Stimulated activated CD8-positive, alpha-beta memory T cell treated with anti-CD3 and anti-CD28 coated beads, Interleukin-12 subunit alpha, Interleukin-12 subunit beta, amount 100 ng/mL, for 1 hour (primary cell): ENCODE data around the gene C2CD2.

Experiments used
- DNase-seq: peaks from one replicate; pipeline ENCODE4 v3.0.0-alpha.2; 2020; ENCODE audit warnings: low read depth

Gene C2CD2

DNA sequence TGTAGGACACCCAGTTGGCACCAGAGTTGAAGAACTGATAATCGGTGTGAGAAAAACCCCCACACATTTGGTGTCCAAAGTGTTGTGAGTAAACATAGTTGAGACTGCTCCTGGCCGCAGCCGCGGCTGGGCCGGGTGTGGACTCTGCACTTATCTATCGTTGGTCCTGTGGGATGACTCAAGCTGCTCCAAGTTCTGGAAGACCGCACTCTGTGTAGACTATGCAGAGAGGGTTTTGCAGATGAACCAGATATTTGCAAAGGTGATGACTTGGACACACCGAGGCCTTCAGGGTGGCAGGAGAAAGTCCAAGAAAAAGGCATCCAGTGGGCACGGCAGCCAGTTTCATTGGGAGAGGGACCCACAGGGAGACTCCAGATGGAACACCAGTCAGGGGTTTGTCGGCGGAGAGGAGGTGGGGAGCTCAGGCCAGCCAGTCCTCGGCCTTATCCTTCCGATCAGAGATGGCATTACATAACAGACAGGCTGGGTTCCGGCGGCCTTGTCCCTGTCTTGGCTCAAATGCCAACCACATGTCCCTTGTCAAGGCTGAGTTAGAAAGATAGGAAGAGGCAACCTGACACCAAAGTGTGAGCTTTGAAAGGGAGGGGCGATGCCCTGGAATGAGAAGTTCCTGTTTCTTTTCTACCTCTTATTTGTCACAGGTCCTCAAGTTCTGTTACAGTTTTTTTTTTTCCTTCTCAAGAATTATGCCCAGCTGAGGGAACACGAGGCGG lies 21.1 kb downstream of the C2CD2 start:
- DNase-seq: no peak

GRCh38 chr21:41932191-41932575 lies 21.6 kb downstream of the C2CD2 start:
- DNase-seq: no peak

DNA sequence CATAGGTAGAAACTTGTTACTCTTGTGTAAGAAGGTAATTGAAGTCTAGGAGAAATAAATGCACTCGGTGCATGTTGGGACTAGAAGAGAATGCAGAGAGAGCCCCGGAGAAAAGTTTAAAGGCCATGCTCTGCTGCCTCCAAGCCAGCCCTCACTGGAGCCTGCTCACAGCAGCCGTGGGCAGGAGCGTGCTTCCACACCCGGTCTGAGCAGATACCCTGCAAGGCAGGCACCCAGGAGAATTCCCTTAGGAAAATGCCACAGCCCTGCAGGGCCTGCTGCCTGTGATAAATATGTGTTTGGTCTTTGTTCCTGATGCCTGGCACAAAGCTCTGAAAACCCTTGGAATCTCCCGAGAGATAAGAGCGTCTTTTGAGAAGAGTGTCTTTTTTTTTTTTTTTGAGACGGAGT lies 22.8 kb downstream of the C2CD2 start:
- DNase-seq: no peak

DNA sequence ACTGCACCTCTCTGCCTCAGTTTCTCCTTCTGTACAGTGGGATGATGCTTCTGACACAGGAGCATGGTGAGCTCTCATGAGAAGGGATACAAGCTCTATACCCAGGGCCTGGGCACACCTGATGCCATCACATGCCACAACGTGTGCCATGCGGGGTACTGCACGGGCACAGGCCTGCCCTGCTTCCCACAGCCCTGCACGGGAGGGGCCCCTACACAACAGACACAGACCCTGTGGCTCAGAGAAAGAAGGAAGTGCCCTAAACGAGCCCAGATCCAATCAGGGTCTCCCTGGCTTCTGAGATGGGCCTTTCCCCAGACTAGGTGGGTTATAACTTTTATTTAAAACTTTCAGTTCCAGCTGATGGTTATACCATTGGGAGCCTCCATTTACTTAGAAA lies 24.6 kb downstream of the C2CD2 start:
- DNase-seq: no peak

DNA sequence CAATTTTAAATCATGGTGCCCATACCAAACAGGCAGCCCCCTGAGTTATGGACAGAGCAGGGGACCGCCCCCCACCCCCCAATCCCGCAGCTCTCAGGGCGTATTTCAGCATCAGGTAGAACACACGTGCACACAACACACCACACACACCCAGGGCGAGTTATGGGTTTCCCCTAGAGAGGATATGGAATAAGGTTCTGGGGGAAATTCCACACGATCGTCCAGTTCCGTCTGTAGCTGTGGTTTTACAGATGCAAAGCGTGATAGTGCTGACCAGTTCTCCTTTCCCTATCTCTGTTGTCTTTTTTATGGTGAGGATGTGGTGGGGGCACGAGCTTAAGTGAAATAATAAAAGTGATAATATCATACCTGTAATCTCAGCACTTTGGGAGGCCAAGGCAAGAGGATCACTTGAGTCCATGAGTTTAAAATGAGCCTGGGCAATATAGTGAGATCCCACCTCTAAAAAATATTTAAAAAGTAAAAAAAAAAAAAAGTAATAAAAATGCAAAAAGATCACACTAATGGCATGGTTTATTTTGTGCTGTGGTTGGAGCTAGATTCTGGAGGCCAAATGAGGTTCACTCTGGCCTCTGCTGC lies 25.1 kb downstream of the C2CD2 start:
- DNase-seq: no peak

DNA sequence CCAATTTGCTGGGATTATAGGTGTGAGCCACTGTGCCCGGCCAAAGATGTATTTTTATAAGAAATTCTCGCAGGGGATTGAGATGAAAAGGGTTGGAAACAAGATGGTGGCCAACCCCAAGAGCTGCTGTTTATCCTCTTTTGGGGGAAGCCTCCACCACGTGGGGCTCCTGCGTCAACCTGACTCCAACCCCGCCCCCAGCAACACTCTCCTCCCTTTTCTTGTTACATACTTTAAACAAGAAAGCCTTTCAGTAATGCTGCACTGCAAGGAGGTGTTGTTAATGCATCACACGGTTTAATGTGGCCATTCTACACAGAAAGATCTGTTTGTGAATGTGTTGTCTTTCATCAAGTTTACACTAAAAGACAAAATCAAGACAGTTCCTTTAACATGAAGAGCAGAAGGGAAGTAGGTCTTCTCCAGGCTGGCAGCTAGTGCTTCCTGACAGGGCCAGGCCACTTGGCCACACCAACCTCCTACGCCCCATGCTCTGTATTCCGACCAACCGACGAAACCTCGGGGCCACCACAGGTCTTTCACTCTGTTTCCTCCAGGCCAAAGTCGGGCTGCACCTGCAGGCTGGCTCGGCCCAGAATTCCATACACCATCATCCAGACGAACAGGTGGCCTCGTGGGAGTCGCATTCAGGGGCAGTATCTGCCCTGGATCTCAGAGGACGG lies 25.9 kb downstream of the C2CD2 start:
- no peak for DNase-seq

GRCh38 chr21:41926807-41927171 lies 27.0 kb downstream of the C2CD2 start:
- DNase-seq: no peak

DNA sequence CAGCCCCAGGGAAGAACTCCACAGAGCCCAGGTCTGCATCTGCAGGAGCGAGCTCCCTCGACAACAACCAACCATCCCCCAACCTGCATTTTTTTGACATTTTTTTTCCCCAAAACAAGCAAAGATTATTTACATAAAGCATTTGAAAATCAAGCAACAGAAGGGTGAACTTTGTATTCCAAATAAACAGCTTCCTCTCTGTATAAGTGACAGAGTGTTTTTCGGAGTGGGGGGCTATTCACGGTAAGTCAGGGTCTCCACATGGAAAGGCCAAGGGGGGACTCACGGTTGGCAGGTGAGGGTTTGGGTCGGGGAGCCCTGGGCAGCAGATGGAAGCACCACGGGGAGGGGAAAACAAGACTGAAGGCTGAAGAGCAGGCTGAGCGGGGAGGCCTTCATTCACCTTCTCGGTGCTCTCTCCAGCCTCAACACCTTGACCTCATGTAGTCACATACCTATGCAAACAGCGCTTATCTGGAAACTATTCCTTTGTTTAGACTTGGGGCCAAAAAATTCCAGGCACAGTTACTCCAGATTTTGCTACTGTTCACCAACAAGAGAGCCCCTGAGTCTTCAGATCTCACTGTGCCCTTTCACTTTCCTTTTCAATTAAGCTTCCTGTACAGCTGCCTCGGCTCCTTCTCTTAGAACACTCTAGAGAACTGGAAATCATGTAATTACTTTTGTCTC lies 27.6 kb downstream of the C2CD2 start:
- DNase-seq: peak; percentile 15

- DNase-seq: no peak
Measured at GRCh38 chr21:41925767-41926116, 28.1 kb downstream of the C2CD2 start.

DNA sequence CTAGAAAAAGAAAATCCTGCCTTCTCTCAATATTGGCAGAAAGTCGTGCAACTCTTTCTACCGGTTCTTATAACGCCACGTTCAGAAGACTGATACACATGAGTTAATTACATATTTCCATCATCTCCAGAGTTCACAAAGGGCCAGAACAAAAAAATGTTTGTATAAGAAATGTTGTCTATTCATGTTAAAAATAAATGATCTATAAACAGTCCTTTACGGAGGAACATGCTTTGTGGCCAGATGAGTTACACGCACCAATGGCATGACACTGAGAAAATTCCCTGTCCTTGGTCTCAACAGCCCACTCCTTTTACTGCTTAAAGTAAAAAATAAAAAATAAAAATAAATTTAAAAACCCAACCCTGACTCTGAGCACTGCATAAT lies 29.5 kb downstream of the C2CD2 start:
- no peak for DNase-seq

DNA sequence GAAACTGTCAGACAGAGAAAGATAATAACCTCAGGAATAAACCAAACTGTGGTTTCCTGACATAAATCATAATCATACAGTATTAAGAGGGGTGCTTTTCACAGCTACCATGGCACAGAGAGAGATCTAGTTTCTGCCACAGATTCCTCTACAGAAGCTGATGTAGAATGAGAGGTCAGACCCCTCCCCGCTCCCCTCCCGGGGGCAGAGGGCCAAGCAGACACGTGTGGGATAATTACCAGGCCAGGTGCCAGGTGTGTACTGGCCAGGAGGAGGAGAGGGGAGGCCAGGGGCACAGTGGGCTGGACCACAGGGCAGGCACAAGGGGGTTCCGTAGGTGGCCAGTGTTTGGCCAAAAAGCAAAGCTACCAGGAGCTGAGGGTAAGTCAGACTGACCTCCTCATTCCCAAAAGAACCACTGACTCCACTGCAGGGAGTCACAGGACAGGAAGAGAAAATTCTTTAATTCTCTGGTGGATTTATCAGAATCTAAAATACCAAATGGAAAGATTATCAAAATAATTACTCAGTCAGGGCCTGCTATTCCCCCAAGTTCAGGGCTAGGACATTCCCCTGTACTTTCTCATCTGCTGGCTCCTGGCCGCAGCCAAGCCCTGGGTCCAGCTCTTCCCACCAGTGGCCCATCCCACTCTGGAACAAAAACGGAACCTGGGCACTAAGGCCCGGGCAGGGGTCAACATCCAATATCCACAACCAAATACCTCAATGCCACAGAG lies 30.0 kb downstream of the C2CD2 start:
- DNase-seq: no peak

GRCh38 chr21:41923186-41923585 lies 30.6 kb downstream of the C2CD2 start:
- no peak for DNase-seq

DNA sequence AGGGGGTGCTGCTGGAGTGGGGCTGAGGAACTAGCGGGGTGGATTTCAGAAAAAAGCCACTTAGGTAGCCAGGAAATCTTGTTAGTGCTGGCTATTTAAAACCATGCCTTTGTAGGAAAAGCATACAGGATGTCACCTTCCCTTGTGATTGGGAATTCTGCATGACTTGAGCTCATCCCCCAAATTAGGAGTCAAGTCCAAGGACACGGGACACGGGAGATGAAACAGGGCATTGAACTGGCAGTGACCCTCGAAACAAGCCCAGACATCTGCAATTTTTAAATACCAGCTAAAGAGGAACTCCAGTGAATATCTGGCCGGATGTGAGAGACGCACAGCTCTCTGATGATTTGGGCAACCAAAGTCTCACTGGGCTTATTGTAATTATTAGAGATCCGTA lies 32.8 kb downstream of the C2CD2 start:
- DNase-seq: no peak

DNA sequence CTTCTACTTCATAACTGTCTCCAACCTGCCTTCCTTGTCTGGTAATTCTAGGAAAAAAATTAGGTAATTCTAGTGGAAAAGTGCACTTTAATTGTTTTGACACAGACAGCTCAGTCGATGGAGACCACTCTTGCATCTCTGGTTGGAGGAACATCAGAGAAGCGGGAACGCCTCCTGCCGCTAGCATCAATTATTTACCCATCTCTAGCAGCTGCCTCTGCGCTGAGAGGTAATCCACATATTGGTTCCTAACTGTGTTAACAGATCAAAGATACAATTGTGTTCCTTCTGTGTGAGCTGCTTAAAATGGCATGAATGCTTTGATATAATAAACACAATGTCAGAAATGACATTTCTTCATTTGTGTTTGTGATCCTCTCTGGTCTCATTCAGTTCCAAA lies 33.3 kb downstream of the C2CD2 start:
- DNase-seq: no peak

DNA sequence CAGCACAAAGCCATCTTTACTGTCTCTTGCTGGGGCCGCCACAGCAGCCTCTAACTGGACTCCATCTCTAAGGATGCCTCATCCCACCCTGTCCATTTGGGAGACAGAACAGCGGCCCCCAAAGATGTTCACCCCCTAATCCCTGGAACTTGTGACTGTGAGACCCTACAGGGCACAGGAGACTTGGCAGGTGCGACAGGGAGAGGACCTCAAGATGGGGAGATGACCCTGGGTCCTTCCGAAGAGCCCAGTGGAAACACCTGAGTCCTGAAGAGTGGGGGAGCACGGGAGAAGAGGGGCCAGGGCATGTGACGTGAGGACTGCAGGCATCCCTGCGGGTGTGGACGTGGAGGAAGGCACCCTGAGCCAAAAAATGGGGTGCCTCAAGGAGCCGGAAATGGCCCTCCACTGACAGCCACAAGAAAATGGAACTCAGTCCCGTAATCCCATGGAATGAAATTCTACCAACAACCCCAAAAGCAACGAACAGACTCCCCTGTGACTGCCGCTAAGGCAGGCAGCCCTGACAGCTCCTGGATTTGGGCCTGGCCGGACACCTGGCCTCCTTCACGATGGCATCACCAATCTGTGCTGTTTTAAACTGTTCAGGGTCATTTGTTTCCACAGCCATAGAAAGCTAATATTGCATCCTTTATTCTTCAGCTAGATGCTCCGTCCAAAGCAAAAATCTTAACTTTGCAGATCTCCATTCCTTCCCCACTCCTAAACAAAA lies 34.0 kb downstream of the C2CD2 start:
- DNase-seq: no peak

- DNase-seq: no peak
Measured at GRCh38 chr21:41918561-41919358, 35.1 kb downstream of the C2CD2 start.

GRCh38 chr21:41917531-41917930 lies 36.3 kb downstream of the C2CD2 start:
- no peak for DNase-seq

- no peak for DNase-seq
Measured at GRCh38 chr21:41916888-41917433, 36.9 kb downstream of the C2CD2 start.

- DNase-seq: no peak
Measured at GRCh38 chr21:41914965-41915364, 38.9 kb downstream of the C2CD2 start.

DNA sequence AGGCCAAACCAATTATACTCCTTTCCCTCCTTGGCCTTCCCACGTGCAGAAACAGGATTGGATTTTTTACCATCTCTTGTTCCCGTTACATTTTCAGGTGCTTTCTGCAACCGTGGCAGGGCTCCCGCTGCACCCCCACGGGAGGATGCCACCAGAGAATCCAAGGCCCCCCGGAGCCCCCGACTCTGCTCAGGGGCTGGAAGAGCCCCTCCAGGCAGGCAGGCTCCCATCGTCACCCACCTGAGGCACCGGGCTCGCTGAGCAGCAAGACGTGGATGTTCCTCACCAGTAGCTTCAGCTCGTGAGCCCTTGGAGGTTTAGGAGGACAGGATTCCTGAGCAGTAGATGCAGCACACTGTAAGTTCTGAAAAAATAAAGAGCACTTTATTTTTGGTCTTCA lies 39.5 kb downstream of the C2CD2 start:
- DNase-seq: no peak

DNA sequence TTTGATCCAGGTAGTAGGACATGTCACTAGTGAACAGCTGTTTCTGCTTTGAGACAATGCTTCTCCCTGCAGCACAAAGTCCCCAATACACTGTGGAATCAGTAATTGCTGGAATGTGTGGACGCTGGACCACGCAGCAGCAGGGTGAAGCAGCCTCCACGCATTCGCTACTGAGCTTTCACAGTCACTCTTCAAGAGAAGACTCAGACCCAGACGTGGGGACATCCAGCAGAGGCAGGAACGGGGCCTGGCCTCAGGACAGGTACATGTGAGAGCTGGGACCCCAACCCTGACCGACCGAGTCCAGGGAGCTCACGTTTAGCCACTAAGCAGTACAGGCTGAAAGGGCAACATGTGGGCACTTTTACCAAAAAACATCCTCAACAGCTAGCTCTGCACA lies 40.6 kb downstream of the C2CD2 start:
- DNase-seq: no peak
